K562 (cell line): ENCODE data around the gene PGS1. TPM values are rescaled to one million over a fixed set of nuclear protein-coding genes. Genes with fewer than 3 reads are reported as not detected.

Experiments
- BCL6 ChIP-seq: fragments of 250-450 bp; sonication (Bioruptor Pico); IDR thresholded peaks from 2 replicates; pipeline ENCODE4 v1.4.0; 2020
- DMBX1 ChIP-seq: fragments of 250-450 bp; sonication (Bioruptor Pico); IDR thresholded peaks from 2 replicates; pipeline ENCODE4 v1.8.0; 2022; ENCODE audit warnings: inconsistent platforms, mild to moderate bottlenecking, moderate library complexity, borderline replicate concordance
- ELK1 ChIP-seq: sonication (generic); formaldehyde crosslinking; IDR thresholded peaks from 2 replicates; pipeline ENCODE4 v1.8.1; 2022; ENCODE audit warnings: missing genetic modification reagents
- ESRRA ChIP-seq: fragments of 450-650 bp; IDR thresholded peaks from 2 replicates; pipeline ENCODE4 v1.6.1; 2014; ENCODE audit warnings: low read depth, mild to moderate bottlenecking, moderate library complexity, borderline replicate concordance
- ETV5 ChIP-seq: sonication (generic); formaldehyde crosslinking; IDR thresholded peaks from 2 replicates; pipeline ENCODE4 v1.4.0; 2020; ENCODE audit warnings: low read depth, mild to moderate bottlenecking, missing genetic modification reagents
- HMGN3 ChIP-seq: IDR thresholded peaks from 2 replicates; pipeline ENCODE4 v1.6.1; 2011; ENCODE audit warnings: borderline replicate concordance, low read depth, mild to moderate bottlenecking, mixed read lengths, low read length; ENCODE audit not compliant: insufficient read length; ENCODE audit errors: extremely low read depth
- SMARCA4 ChIP-seq: fragments of 450-650 bp; IDR thresholded peaks from 2 replicates; pipeline ENCODE4 v1.6.1; 2016
- SNRNP70 ChIP-seq: fragments of 200-400 bp; formaldehyde crosslinking; optimal IDR thresholded peaks from 2 replicates; pipeline ENCODE3; 2017; ENCODE audit warnings: low read depth, low read length
- SUPT5H ChIP-seq: fragments of 450-650 bp; IDR thresholded peaks from 2 replicates; pipeline ENCODE4 v1.6.1; 2016
- TCF3 ChIP-seq: sonication (generic); formaldehyde crosslinking; IDR thresholded peaks from 2 replicates; pipeline ENCODE4 v1.4.0; 2020; ENCODE audit warnings: mild to moderate bottlenecking, missing genetic modification reagents
- TGIF2 ChIP-seq: sonication (generic); formaldehyde crosslinking; IDR thresholded peaks from 2 replicates; pipeline ENCODE4 v1.8.1; 2022; ENCODE audit warnings: mild to moderate bottlenecking, missing genetic modification reagents, moderate library complexity
- THAP7 ChIP-seq: fragments of 250-450 bp; sonication (Bioruptor Pico); IDR thresholded peaks from 2 replicates; pipeline ENCODE4 v1.5.0; 2021
- YY1 ChIP-seq, 3 experiments: IDR thresholded peaks; 2 replicates each; pipeline ENCODE4 v1.6.1; 2011; ENCODE audit warnings: low read length in 2 of 3, mild to moderate bottlenecking in 2 of 3, moderate library complexity in 2 of 3, borderline replicate concordance in 1 of 3, control low read depth in 1 of 3, low read depth in 1 of 3; ENCODE audit not compliant: insufficient read depth in 3 of 3, insufficient replicate concordance in 2 of 3, control insufficient read depth in 1 of 3, insufficient read length in 1 of 3; ENCODE audit errors: extremely low read depth in 1 of 3
- ZBTB17 ChIP-seq: fragments of 450-650 bp; formaldehyde crosslinking; IDR thresholded peaks from 2 replicates; pipeline ENCODE4 v1.4.0; 2020; ENCODE audit warnings: mild to moderate bottlenecking
- ZC3H4 ChIP-seq: sonication (generic); formaldehyde crosslinking; IDR thresholded peaks from 2 replicates; pipeline ENCODE4 v1.9.0; 2021; ENCODE audit warnings: missing genetic modification reagents, borderline replicate concordance
- ZNF764 ChIP-seq: fragments of 250-450 bp; sonication (Bioruptor Pico); IDR thresholded peaks from 2 replicates; pipeline ENCODE4 v1.4.0; 2020; ENCODE audit warnings: low read depth, mild to moderate bottlenecking, moderate library complexity
- polyA plus RNA-seq, 8 experiments: library from polyadenylated mRNA; depleted of rRNA in 4 of 8; stranded (reverse) in 5 of 8; unstranded in 3 of 8; fragments of >200 nt; fragmentation: Nextera tagmentation in 2 of 8; fragmentation: Illumina TruSeq in 1 of 8; extraction: Ambion mirVana in 2 of 8; extraction: Trizol in 1 of 8; gene quantifications; 2 replicates each; pipeline versions ENCODE4 v1.2.1 to v1.2.3, GENCODE V29; 2011 to 2014; ENCODE audit warnings: inconsistent platforms in 1 of 8, missing spikeins in 1 of 8
- total RNA-seq, 7 experiments: library from RNA; depleted of rRNA in 6 of 7; stranded (reverse); fragments of >200 nt in 6 of 7; fragmentation: Illumina TruSeq in 2 of 7; extraction: Trizol in 2 of 7; gene quantifications; 2 replicates each; pipeline versions ENCODE4 v1.2.1 to v1.2.3, GENCODE V29; 2011 to 2021; ENCODE audit warnings: low replicate concordance in 1 of 7
- TF ChIP-seq, protein P1 (sequence below), 2 experiments: fragments of 450-650 bp; conservative IDR thresholded peaks; 2 replicates each; pipeline ENCODE4 v1.6.1; 2017; ENCODE audit warnings: mild to moderate bottlenecking in 2 of 2, moderate library complexity in 2 of 2
- TF ChIP-seq, protein P2 (sequence below): sonication (generic); formaldehyde crosslinking; IDR thresholded peaks from 2 replicates; pipeline ENCODE4 v1.8.0; 2022; ENCODE audit warnings: missing genetic modification reagents, mild to moderate bottlenecking, borderline replicate concordance
- TF ChIP-seq, protein P3 (sequence below): sonication (generic); formaldehyde crosslinking; IDR thresholded peaks from 2 replicates; pipeline ENCODE4 v1.8.0; 2022; ENCODE audit warnings: mild to moderate bottlenecking, low read depth, missing genetic modification reagents

The PGS1 gene
- total and polyA plus RNA-seq, 9 of the 15 experiments (the other 6 are each of a cell fraction or from before 2014, with no cell fraction given) = 1.3 to 39.4 (median 22.3) TPM

DNA sequence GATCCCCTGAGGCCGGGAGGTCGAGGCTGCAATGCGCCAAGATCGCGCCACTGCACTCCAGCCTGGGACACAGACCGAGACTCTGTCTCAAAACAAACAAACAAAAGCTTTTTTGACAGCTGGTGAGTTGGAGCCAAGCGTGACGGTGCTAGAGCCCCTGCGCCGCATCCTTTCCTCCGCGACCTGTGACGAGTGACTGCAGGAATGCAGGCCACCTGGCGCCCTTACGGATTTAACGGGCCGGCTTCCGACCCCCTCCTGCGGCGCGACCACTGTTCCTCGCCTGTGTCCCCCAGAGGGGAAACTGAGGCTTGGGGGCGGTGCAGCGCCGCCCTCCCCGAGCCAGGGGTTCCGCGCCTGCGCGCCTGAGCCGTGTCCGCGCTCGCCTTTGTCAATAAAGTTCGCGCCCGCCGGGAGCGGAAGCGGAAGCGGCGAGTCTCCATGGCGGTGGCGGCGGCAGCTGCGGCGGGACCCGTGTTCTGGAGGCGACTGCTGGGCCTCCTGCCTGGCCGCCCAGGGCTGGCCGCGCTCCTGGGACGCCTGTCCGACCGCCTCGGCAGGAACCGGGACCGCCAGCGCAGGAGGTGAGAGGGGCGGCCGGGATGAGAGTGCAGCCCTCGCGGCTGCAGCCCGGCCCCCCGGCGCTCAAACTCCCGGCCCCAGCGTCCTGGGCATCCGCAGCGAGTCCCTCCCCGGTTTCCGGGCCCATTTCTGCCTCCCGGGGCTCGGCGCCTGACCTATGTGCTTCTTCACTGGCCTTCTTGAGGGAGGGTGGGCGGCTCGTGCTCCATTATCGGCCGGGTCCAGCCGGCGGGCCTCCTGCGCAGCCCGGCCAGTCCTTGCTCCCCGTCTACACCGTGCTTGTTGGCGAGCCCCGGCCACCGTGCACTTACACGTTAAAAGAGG lies at the start of gene PGS1 (continued):
- TF ChIP-seq TGIF2 (CRISPR knock-in tag) = peak; percentile 51; the same call in 1 of the 2 replicates
- peak; percentile 79 for TF ChIP-seq SUPT5H
- peak; percentile 58 to 93 (median 89) for TF ChIP-seq YY1 (IDR thresholded peaks at IDR 0.05; ENCODE audit: borderline replicate concordance in 1 of 3, control insufficient read depth in 1 of 3, extremely low read depth in 1 of 3, insufficient read depth in 3 of 3, insufficient read length in 1 of 3, insufficient replicate concordance in 2 of 3, low read depth in 1 of 3, low read length in 2 of 3)
- TF ChIP-seq, protein P1, sequence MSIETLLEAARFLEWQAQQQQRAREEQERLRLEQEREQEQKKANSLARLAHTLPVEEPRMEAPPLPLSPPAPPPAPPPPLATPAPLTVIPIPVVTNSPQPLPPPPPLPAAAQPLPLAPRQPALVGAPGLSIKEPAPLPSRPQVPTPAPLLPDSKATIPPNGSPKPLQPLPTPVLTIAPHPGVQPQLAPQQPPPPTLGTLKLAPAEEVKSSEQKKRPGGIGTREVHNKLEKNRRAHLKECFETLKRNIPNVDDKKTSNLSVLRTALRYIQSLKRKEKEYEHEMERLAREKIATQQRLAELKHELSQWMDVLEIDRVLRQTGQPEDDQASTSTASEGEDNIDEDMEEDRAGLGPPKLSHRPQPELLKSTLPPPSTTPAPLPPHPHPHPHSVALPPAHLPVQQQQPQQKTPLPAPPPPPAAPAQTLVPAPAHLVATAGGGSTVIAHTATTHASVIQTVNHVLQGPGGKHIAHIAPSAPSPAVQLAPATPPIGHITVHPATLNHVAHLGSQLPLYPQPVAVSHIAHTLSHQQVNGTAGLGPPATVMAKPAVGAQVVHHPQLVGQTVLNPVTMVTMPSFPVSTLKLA (conservative IDR thresholded peaks at IDR 0.05) = peak in 1 of 2 experiments; percentile 92
- TF ChIP-seq ZBTB17 = no peak
- peak; percentile 46; the same call in 1 of the 2 replicates for TF ChIP-seq TCF3 (CRISPR knock-in tag)
- TF ChIP-seq HMGN3 = peak; percentile 45
- no peak for TF ChIP-seq SMARCA4
- TF ChIP-seq, protein P2, sequence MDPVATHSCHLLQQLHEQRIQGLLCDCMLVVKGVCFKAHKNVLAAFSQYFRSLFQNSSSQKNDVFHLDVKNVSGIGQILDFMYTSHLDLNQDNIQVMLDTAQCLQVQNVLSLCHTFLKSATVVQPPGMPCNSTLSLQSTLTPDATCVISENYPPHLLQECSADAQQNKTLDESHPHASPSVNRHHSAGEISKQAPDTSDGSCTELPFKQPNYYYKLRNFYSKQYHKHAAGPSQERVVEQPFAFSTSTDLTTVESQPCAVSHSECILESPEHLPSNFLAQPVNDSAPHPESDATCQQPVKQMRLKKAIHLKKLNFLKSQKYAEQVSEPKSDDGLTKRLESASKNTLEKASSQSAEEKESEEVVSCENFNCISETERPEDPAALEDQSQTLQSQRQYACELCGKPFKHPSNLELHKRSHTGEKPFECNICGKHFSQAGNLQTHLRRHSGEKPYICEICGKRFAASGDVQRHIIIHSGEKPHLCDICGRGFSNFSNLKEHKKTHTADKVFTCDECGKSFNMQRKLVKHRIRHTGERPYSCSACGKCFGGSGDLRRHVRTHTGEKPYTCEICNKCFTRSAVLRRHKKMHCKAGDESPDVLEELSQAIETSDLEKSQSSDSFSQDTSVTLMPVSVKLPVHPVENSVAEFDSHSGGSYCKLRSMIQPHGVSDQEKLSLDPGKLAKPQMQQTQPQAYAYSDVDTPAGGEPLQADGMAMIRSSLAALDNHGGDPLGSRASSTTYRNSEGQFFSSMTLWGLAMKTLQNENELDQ = no peak
- TF ChIP-seq ZNF764 (CRISPR knock-in tag) = no peak
- TF ChIP-seq ESRRA = peak; percentile 73
- no peak for TF ChIP-seq BCL6
- TF ChIP-seq THAP7 (CRISPR knock-in tag) = no peak
- TF ChIP-seq, protein P3, sequence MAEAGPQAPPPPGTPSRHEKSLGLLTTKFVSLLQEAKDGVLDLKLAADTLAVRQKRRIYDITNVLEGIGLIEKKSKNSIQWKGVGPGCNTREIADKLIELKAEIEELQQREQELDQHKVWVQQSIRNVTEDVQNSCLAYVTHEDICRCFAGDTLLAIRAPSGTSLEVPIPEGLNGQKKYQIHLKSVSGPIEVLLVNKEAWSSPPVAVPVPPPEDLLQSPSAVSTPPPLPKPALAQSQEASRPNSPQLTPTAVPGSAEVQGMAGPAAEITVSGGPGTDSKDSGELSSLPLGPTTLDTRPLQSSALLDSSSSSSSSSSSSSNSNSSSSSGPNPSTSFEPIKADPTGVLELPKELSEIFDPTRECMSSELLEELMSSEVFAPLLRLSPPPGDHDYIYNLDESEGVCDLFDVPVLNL (CRISPR knock-in tag) = 0 out of 2 replicates have a peak, but pooled peaks have one; percentile 63
- no peak for TF ChIP-seq SNRNP70
- no peak for TF ChIP-seq ZC3H4
- TF ChIP-seq ELK1 (CRISPR knock-in tag) = no peak
- no peak for TF ChIP-seq DMBX1 (CRISPR knock-in tag)
- TF ChIP-seq ETV5 (CRISPR knock-in tag) = peak; percentile 92
